ENCODE measurements around the gene ABHD16A. TPM values are rescaled to one million over a fixed set of nuclear protein-coding genes. Genes with fewer than 3 reads are reported as not detected.
A peak's percentile ranks its signal among the peaks of the same experiment; 100 is the strongest.

ABHD16A gene
- total RNA-seq, 1 donor = 43.4 TPM

DNA sequence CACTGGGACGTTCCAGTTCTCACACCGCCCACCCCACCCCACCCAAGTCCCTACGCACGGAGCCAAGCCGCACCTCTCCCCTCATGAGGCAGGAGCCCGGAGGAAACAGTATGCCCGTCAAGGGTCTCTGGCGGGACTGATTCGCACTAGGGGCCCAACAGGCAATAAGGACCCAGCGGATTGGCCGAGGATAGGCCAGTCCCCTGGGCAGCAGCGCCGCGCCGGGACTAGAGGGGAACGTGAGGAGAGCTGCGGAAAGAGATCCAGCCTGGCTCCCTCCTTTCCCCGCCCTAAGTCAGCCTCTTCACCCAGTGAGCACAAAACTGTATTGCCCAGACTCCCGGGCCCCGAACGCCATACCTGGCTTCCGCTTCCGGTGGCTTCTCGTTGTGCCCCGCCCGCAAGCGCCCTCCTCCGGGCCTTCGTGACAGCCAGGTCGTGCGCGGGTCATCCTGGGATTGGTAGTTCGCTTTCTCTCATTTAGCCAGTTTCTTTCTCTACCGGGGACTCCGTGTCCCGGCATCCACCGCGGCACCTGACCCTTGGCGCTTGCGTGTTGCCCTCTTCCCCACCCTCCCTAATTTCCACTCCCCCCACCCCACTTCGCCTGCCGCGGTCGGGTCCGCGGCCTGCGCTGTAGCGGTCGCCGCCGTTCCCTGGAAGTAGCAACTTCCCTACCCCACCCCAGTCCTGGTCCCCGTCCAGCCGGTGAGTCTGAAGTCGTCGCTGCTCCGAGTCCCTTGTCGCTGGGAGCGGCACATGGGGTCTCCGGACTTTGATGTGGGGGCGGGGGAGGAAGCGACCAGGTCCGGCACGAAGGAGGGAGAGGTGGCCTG, 37.4 kb downstream of the ABHD16A start, which contains the start of gene CSNK2B:
Gene CSNK2B (plus strand): TSS at position 580 of the 836 bp plus-strand sequence. CDS start 752 bp downstream, outside the sequence.
- Histone ChIP-seq H3K4me2 (ENCODE audit: insufficient read depth, low read length) (peak within 1 kb of the TSS; percentile 99), H3K36me3 (ENCODE audit: insufficient read depth, low read length) (peaks cover 47% of the 10 kb centered on the region), H3K27ac (ENCODE audit: low read depth, low read length) (peak within 1 kb of the TSS; percentile 91), H3K27me3 (ENCODE audit: insufficient read depth, low read length) (no peaks in the 10 kb centered on the region), H3K79me2 (ENCODE audit: insufficient read depth, low read length) (peaks cover 59% of the 10 kb centered on the region), H3K4me1 (ENCODE audit: insufficient read depth, low read length) (peaks cover 31% of the 10 kb centered on the region), H3K9me3 (ENCODE audit: low read depth, low read length) (no peaks in the 10 kb centered on the region), H3K4me3 (ENCODE audit: insufficient read depth, low read length) (peak within 1 kb of the TSS; percentile 84), H4K20me1 (ENCODE audit: insufficient read depth, low read length) (peaks cover 11% of the 10 kb centered on the region), H2AFZ (ENCODE audit: low read length) (peak within 1 kb of the TSS; percentile 92)
- TF ChIP-seq, protein P1, sequence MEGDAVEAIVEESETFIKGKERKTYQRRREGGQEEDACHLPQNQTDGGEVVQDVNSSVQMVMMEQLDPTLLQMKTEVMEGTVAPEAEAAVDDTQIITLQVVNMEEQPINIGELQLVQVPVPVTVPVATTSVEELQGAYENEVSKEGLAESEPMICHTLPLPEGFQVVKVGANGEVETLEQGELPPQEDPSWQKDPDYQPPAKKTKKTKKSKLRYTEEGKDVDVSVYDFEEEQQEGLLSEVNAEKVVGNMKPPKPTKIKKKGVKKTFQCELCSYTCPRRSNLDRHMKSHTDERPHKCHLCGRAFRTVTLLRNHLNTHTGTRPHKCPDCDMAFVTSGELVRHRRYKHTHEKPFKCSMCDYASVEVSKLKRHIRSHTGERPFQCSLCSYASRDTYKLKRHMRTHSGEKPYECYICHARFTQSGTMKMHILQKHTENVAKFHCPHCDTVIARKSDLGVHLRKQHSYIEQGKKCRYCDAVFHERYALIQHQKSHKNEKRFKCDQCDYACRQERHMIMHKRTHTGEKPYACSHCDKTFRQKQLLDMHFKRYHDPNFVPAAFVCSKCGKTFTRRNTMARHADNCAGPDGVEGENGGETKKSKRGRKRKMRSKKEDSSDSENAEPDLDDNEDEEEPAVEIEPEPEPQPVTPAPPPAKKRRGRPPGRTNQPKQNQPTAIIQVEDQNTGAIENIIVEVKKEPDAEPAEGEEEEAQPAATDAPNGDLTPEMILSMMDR (IDR thresholded peaks at IDR 0.05; ENCODE audit: extremely low read depth, low read depth, low read length) = no peak
- peak; percentile 99 for DNase-seq (ENCODE audit: insufficient read length, low spot score, missing footprints)

DNA sequence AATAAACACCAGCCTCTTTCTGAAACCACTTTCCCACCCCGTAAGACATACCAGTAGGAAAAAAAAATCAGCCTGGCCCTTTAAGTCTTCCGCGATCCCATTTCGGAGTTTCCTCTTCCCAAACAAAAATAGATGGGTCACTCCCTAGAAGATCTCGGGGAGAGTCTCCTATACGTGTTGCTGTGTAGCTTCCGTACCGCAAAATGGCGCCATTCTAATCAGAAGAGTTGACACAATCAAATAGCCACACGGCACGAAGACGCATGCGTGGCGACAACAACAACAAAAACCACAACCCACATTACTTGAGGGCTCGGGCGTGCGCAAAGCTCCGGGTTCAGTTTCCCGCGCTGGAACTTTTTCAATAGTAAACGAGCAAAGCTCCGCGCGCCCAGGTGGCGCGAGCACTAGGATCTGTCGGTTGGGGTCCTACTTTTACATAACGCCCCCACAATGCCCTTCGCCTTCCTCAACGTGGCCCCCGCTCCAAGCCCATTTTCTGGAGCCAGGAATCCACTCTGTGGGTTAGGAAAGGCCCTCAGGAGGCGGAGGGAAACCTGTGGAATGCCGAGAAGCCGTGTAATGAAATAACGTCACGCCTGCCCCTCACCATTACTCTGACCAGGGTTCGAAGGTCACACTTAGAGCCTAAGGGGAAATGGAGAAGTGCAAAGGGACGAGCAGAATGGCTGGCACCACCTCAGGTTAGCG, 38.2 kb downstream of the ABHD16A start, which contains the start of gene GPANK1:
Gene GPANK1 (minus strand): TSS at position 208 of the 711 bp plus-strand sequence. CDS start 519 bp downstream, outside the sequence.
- H3K79me2 ChIP-seq (ENCODE audit: insufficient read depth, low read length) = peaks cover 63% of the 10 kb centered on the region
- DNase-seq (ENCODE audit: insufficient read length, low spot score, missing footprints) = peak; percentile 94
- TF ChIP-seq, protein P1 (IDR thresholded peaks at IDR 0.05; ENCODE audit: extremely low read depth, low read depth, low read length) = no peak
- peaks cover 37% of the 10 kb centered on the region for H3K4me1 ChIP-seq (ENCODE audit: insufficient read depth, low read length)
- H3K27ac ChIP-seq (ENCODE audit: low read depth, low read length) = peak within 1 kb of the TSS; percentile 91
- H2AFZ ChIP-seq (ENCODE audit: low read length) = peak within 1 kb of the TSS; percentile 92
- peak within 1 kb of the TSS; percentile 99 for H3K4me2 ChIP-seq (ENCODE audit: insufficient read depth, low read length)
- peak within 1 kb of the TSS; percentile 84 for H3K4me3 ChIP-seq (ENCODE audit: insufficient read depth, low read length)
- H4K20me1 ChIP-seq (ENCODE audit: insufficient read depth, low read length) = peaks cover 14% of the 10 kb centered on the region
- H3K9me3 ChIP-seq (ENCODE audit: low read depth, low read length) = no peaks in the 10 kb centered on the region
- no peaks in the 10 kb centered on the region for H3K27me3 ChIP-seq (ENCODE audit: insufficient read depth, low read length)
- peaks cover 39% of the 10 kb centered on the region for H3K36me3 ChIP-seq (ENCODE audit: insufficient read depth, low read length)

DNA sequence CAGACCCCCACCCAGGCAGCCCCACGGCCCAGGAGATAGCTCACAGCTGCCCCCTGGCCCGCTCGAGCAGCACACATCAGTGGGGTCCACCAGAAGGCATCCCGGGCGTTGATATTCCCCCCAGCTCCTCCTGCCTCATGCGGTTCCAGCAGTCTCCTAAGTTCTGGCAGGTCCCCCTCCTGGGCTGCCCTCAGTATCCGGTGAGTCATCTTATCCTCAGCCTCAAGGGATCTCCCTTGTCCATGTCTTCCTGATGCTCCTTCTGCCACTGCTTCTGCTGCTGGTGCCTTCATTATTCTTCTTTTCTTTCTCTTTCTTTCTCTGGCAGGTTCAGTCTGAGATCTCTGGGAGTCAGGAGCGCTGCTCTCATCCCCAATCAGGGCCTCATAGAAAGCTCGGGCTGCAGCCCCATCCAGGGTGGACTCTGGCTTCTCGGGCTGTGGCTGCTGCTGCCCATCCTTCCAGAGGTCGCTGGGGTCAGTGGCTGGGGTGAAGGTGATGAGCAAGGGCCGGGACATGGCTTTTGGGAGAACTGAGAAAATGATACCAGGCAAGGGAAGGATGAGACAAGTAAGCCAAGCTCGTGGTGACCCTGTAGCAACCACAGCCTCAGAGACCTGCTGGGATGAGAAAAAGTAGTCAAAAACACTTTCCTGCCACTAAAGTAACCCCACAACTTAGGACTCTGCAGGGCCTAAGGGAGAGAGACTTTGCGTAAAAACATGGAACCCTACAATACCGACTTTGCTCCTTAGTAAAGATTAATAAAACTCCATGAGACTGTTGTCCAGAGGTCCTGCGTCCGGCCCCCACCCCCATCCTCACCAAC, 38.9 kb downstream of the ABHD16A start:
- Histone ChIP-seq H2AFZ (ENCODE audit: low read length) (peak overlapping the region; percentile 92), H3K27ac (ENCODE audit: low read depth, low read length) (peak overlapping the region; percentile 91), H3K4me1 (ENCODE audit: insufficient read depth, low read length) (peaks cover 43% of the 10 kb centered on the region), H3K4me2 (ENCODE audit: insufficient read depth, low read length) (peak overlapping the region; percentile 99), H3K36me3 (ENCODE audit: insufficient read depth, low read length) (peaks cover 31% of the 10 kb centered on the region), H3K27me3 (ENCODE audit: insufficient read depth, low read length) (no peaks in the 10 kb centered on the region), H4K20me1 (ENCODE audit: insufficient read depth, low read length) (peaks cover 19% of the 10 kb centered on the region), H3K9me3 (ENCODE audit: low read depth, low read length) (no peaks in the 10 kb centered on the region), H3K4me3 (ENCODE audit: insufficient read depth, low read length) (peak overlapping the region; percentile 84), H3K79me2 (ENCODE audit: insufficient read depth, low read length) (peaks cover 64% of the 10 kb centered on the region)
- TF ChIP-seq, protein P1 (IDR thresholded peaks at IDR 0.05; ENCODE audit: extremely low read depth, low read depth, low read length) = no peak
- peak; percentile 93 for DNase-seq (ENCODE audit: insufficient read length, low spot score, missing footprints)

Measured in osteoblast (primary cell).